GM18507 (cell line): ENCODE results near the gene PPFIBP2.

Experiments
- DNase-seq: peaks from one replicate; pipeline ENCODE4 v3.0.0; 2011; ENCODE audit warnings: low read depth; ENCODE audit not compliant: insufficient read length; ENCODE audit errors: extremely low spot score
- FAIRE-seq: peaks from 2 replicates; lab custom pipeline; 2011; peaks lifted over from hg19 to GRCh38; lab: Jason Lieb, UNC

Gene PPFIBP2

GRCh38 chr11:7671347-7672215, 157.8 kb downstream of the PPFIBP2 start:
- DNase-seq (no peak), FAIRE-seq (peak; percentile 51)

- DNase-seq: no peak
- FAIRE-seq: no peak
Observed at GRCh38 chr11:7672276-7672959, 158.6 kb downstream of the PPFIBP2 start.

- FAIRE-seq: no peak
- no peak for DNase-seq
Observed at GRCh38 chr11:7672960-7673723, 159.3 kb downstream of the PPFIBP2 start, which contains the start of gene CYB5R2. CYB5R2 (minus strand) TSS chr11:7673500; CDS start chr11:7672825, 675 bp downstream.

GRCh38 chr11:7673724-7674434, 160.1 kb downstream of the PPFIBP2 start:
- no peak for DNase-seq
- no peak for FAIRE-seq

- DNase-seq (no peak), FAIRE-seq (no peak)
Observed at GRCh38 chr11:7675631-7676030, 161.8 kb downstream of the PPFIBP2 start.

GRCh38 chr11:7677071-7677470, 163.3 kb downstream of the PPFIBP2 start:
- FAIRE-seq: no peak
- no peak for DNase-seq

- DNase-seq (no peak), FAIRE-seq (no peak)
Observed at GRCh38 chr11:7677796-7678201, 164.0 kb downstream of the PPFIBP2 start.

- FAIRE-seq (no peak), DNase-seq (no peak)
Observed at GRCh38 chr11:7683571-7683970, 169.8 kb downstream of the PPFIBP2 start.

GRCh38 chr11:7686761-7687160, 173.0 kb downstream of the PPFIBP2 start:
- DNase-seq (no peak), FAIRE-seq (no peak)

GRCh38 chr11:7687386-7687785, 173.6 kb downstream of the PPFIBP2 start:
- FAIRE-seq (no peak), DNase-seq (no peak)

GRCh38 chr11:7688238-7688826, 174.5 kb downstream of the PPFIBP2 start:
- FAIRE-seq (peak; percentile 80), DNase-seq (no peak)

- FAIRE-seq (no peak), DNase-seq (no peak)
Observed at GRCh38 chr11:7689239-7689638, 175.4 kb downstream of the PPFIBP2 start.

- peak; percentile 68 for FAIRE-seq
- no peak for DNase-seq
Observed at GRCh38 chr11:7690648-7691047, 176.8 kb downstream of the PPFIBP2 start.

- no peak for DNase-seq
- FAIRE-seq: no peak
Observed at GRCh38 chr11:7691759-7692350, 178.1 kb downstream of the PPFIBP2 start.

GRCh38 chr11:7692426-7692825, 178.6 kb downstream of the PPFIBP2 start:
- no peak for FAIRE-seq

GRCh38 chr11:7694235-7694634, 180.4 kb downstream of the PPFIBP2 start:
- no peak for FAIRE-seq
- DNase-seq: no peak

More at GRCh38 chr11:7692426-7692825, 178.6 kb downstream of the PPFIBP2 start:
- no peak for DNase-seq

GRCh38 chr11:7696424-7696823, 182.6 kb downstream of the PPFIBP2 start:
- no peak for FAIRE-seq
- no peak for DNase-seq
